HCT116 (cell line): ENCODE measurements around the gene WHRN. TPM values are rescaled to one million over a fixed set of nuclear protein-coding genes. Genes with fewer than 3 reads are reported as not detected.

Experiments used
- ATAC-seq: fragments of 200-7000 bp; cut with Tn5 transposase; 2 replicates; pipeline ENCODE4 v1.9.1; 2020; ENCODE audit warnings: mild to moderate bottlenecking, moderate library complexity
- BruUV-seq: library from RNA; stranded (reverse); fragments of 400-500 nt; replicated peaks from 2 replicates; lab custom pipeline; 2021; lab: Mats Ljungman, UMichigan
- CTCF ChIA-PET: fragments of 300-600 bp; sonication (Branson Sonifier 250); formaldehyde crosslinking; loops from one replicate; lab custom pipeline; 2021; ENCODE audit warnings: antibody characterized with exemption; lab: Charles Lee
- POLR2A ChIA-PET: fragments of 300-600, 350-600 bp; sonication (Branson Sonifier 250); formaldehyde crosslinking; loops from one replicate; lab custom pipeline; 2021; ENCODE audit warnings: antibody characterized with exemption; lab: Charles Lee
- RAD21 ChIA-PET, 2 experiments: fragments of 300-600 bp; sonication (Branson Sonifier 250); formaldehyde crosslinking; loops; one replicate each; lab custom pipeline; 2023; ENCODE audit warnings: low total read pairs in 2 of 2; ENCODE audit not compliant: uncharacterized antibody in 2 of 2, unreplicated experiment in 2 of 2, low non-redundant PET in 1 of 2; lab: Charles Lee
- DNase-seq: peaks from one replicate; pipeline ENCODE4 v3.0.0-alpha.2; 2010; ENCODE audit warnings: low read depth, low spot score
- H2AFZ ChIP-seq: fragments of 200-600 bp; shearing (Covaris generic), sonication (generic); 2 replicates; pipeline ENCODE4 v1.6.1; 2017; ENCODE audit warnings: low read depth, mixed run types, mixed read lengths, antibody characterized with exemption, low read length; ENCODE audit not compliant: poor library complexity, severe bottlenecking
- H3K27ac ChIP-seq: 2 replicates; pipeline ENCODE4 v1.5.1; 2012; ENCODE audit warnings: low read depth, low read length
- H3K27me3 ChIP-seq: fragments of 200-600 bp; sonication (generic); 2 replicates; pipeline ENCODE4 v1.6.1; 2016; ENCODE audit warnings: mixed run types, low read length, mixed read lengths; ENCODE audit not compliant: insufficient read depth
- H3K36me3 ChIP-seq, 2 experiments: fragments of 200-500 bp in 1 of 2; fragments of 200-600 bp in 1 of 2; sonication (Bioruptor generic) in 1 of 2; sonication (generic) in 1 of 2; 2 replicates each; pipeline versions ENCODE4 v1.5.1 to v1.6.1; 2014 to 2016; ENCODE audit warnings: low read length in 2 of 2, inconsistent platforms in 1 of 2, mixed read lengths in 1 of 2, mixed run types in 1 of 2; ENCODE audit not compliant: insufficient read depth in 2 of 2, control insufficient read depth in 1 of 2
- H3K4me1 ChIP-seq, 2 experiments: fragments of 200-600 bp in 1 of 2; sonication (generic) in 1 of 2; 2 replicates each; pipeline versions ENCODE4 v1.5.1 to v1.6.1; 2012 to 2017; ENCODE audit warnings: low read length in 2 of 2, inconsistent platforms in 1 of 2, mild to moderate bottlenecking in 1 of 2, mixed read lengths in 1 of 2, mixed run types in 1 of 2, moderate library complexity in 1 of 2; ENCODE audit not compliant: insufficient read depth in 2 of 2, control insufficient read depth in 1 of 2
- H3K4me2 ChIP-seq: fragments of 200-600 bp; sonication (generic); 2 replicates; pipeline ENCODE4 v1.6.1; 2017; ENCODE audit warnings: mixed run types, low read length, mixed read lengths
- H3K4me3 ChIP-seq, 2 experiments: fragments of 200-600 bp in 1 of 2; sonication (generic) in 1 of 2; replicated peaks in 1 of 2; 2 replicates each; pipeline ENCODE4 v1.5.1; 2011 to 2016; ENCODE audit warnings: low read length in 2 of 2, control low read depth in 1 of 2, low read depth in 1 of 2, mild to moderate bottlenecking in 1 of 2, mixed read lengths in 1 of 2, mixed run types in 1 of 2
- H3K79me2 ChIP-seq: fragments of 200-600 bp; sonication (generic); 2 replicates; pipeline ENCODE4 v1.6.1; 2017; ENCODE audit warnings: mild to moderate bottlenecking, mixed run types, low read length, moderate library complexity, mixed read lengths; ENCODE audit not compliant: insufficient read depth
- H3K9ac ChIP-seq: fragments of 200-600 bp; sonication (generic); 2 replicates; pipeline ENCODE4 v1.6.1; 2016; ENCODE audit warnings: low read length, mixed read lengths
- H3K9me2 ChIP-seq: fragments of 200-600 bp; sonication (generic), shearing (Covaris generic); 2 replicates; pipeline ENCODE4 v1.6.1; 2017; ENCODE audit warnings: mixed run types, mild to moderate bottlenecking, moderate library complexity; ENCODE audit not compliant: insufficient read depth
- H3K9me3 ChIP-seq, 2 experiments: fragments of 200-500 bp in 1 of 2; fragments of 200-600 bp in 1 of 2; sonication (Bioruptor generic) in 1 of 2; sonication (generic) in 1 of 2; 2 replicates each; pipeline ENCODE4 v1.6.1; 2014 to 2017; ENCODE audit warnings: low read length in 2 of 2, mixed read lengths in 2 of 2, inconsistent platforms in 1 of 2, low read depth in 1 of 2, mild to moderate bottlenecking in 1 of 2, mixed run types in 1 of 2, moderate library complexity in 1 of 2; ENCODE audit not compliant: control insufficient read depth in 1 of 2, insufficient read depth in 1 of 2
- H4K20me1 ChIP-seq: fragments of 200-600 bp; sonication (generic), shearing (Covaris generic); 2 replicates; pipeline ENCODE4 v1.6.1; 2017; ENCODE audit warnings: mixed run types, mild to moderate bottlenecking, moderate library complexity; ENCODE audit not compliant: insufficient read depth
- CBX3 ChIP-seq: IDR thresholded peaks from 2 replicates; pipeline ENCODE4 v1.6.1; 2012; ENCODE audit warnings: low read depth
- CEBPB ChIP-seq: IDR thresholded peaks from 2 replicates; pipeline ENCODE4 v1.6.1; 2012; ENCODE audit warnings: low read depth
- EGR1 ChIP-seq: IDR thresholded peaks from 2 replicates; pipeline ENCODE4 v1.6.1; 2012; ENCODE audit warnings: low read depth
- ELF1 ChIP-seq: IDR thresholded peaks from 2 replicates; pipeline ENCODE4 v1.6.1; 2012; ENCODE audit warnings: low read depth, borderline replicate concordance
- EZH2 ChIP-seq: fragments of 200-600 bp; sonication (generic); IDR thresholded peaks from 2 replicates; pipeline ENCODE4 v1.6.1; 2017; ENCODE audit warnings: antibody characterized with exemption, mixed run types
- FOSL1 ChIP-seq: IDR thresholded peaks from 2 replicates; pipeline ENCODE4 v1.6.1; 2012; ENCODE audit warnings: low read depth
- MAX ChIP-seq: IDR thresholded peaks from 2 replicates; pipeline ENCODE4 v1.6.1; 2012
- POLR2AphosphoS5 ChIP-seq: IDR thresholded peaks from 2 replicates; pipeline ENCODE4 v1.6.1; 2011; ENCODE audit warnings: mild to moderate bottlenecking, low read depth, low read length, moderate library complexity
- SIN3A ChIP-seq: IDR thresholded peaks from 2 replicates; pipeline ENCODE4 v1.6.1; 2012; ENCODE audit warnings: low read depth
- SRF ChIP-seq: IDR thresholded peaks from 2 replicates; pipeline ENCODE4 v1.6.1; 2012; ENCODE audit warnings: low read depth
- TCF7L2 ChIP-seq: IDR thresholded peaks from 2 replicates; pipeline ENCODE4 v1.7.0; 2011; ENCODE audit warnings: borderline replicate concordance, inconsistent platforms; ENCODE audit not compliant: insufficient read depth, insufficient read length; ENCODE audit errors: extremely low read depth
- intact Hi-C: fragments of 100-400 bp; cut with micrococcal nuclease; formaldehyde crosslinking; loops from 2 replicates; pipeline ENCODE4 v1.10.0; 2022
- total RNA-seq: library from RNA; stranded (reverse); gene quantifications from one replicate; pipeline ENCODE4 v1.2.1, GENCODE V29; 2021; ENCODE audit not compliant: unreplicated experiment
- TF ChIP-seq, protein P1 (sequence below): IDR thresholded peaks from 2 replicates; pipeline ENCODE4 v1.6.1; 2011; ENCODE audit warnings: mild to moderate bottlenecking, low read length, moderate library complexity; ENCODE audit not compliant: insufficient replicate concordance; ENCODE audit errors: extremely low read depth

The WHRN gene
- total RNA-seq, 1 experiment from 2014 or later = 12.8 TPM

DNA sequence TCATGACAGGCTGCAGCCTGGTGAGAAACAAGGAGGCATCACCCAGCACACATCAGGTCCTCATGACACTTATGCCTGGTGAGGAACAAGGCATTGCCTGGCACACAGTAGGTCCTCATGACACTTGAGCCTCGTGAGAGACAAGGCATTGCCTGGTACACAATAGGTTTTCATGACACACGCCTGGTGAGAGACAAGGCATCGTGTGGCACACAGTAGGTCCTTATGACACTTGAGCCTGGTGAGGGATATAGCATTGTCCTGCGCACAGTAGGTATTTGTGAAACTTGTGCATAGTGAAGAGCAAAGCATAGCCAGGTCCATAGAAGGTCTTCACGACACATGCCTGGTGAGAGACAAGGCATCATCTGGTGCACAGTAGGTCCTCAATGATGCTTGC lies 23.5 kb downstream of the WHRN start:
- no TSS peak for BruUV-seq
- Histone ChIP-seq H3K9ac (no peak overlapping the region), H3K27ac (no peak overlapping the region), H3K79me2 (no peaks in the 10 kb centered on the region)
- ATAC-seq (no peak), DNase-seq (no peak)
- TF ChIP-seq EZH2 (no peak), FOSL1 (no peak), EGR1 (no peak), MAX (no peak), ELF1 (no peak), TCF7L2 (no peak), SIN3A (no peak), CEBPB (no peak), SRF (no peak), CBX3 (no peak), POLR2AphosphoS5 (no peak)
- TF ChIP-seq, protein P1, sequence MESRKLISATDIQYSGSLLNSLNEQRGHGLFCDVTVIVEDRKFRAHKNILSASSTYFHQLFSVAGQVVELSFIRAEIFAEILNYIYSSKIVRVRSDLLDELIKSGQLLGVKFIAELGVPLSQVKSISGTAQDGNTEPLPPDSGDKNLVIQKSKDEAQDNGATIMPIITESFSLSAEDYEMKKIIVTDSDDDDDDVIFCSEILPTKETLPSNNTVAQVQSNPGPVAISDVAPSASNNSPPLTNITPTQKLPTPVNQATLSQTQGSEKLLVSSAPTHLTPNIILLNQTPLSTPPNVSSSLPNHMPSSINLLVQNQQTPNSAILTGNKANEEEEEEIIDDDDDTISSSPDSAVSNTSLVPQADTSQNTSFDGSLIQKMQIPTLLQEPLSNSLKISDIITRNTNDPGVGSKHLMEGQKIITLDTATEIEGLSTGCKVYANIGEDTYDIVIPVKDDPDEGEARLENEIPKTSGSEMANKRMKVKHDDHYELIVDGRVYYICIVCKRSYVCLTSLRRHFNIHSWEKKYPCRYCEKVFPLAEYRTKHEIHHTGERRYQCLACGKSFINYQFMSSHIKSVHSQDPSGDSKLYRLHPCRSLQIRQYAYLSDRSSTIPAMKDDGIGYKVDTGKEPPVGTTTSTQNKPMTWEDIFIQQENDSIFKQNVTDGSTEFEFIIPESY = no peak
- TF ChIP-seq, all 23 proteins: peak for 0
- H2AFZ ChIP-seq = no peak overlapping the region
- intact Hi-C loops = no loop called here
- H3K27me3 ChIP-seq = no peaks in the 10 kb centered on the region
- CTCF ChIA-PET = no interaction called here
- RAD21 ChIA-PET = no interaction called here
- no peaks in the 10 kb centered on the region for H3K36me3 ChIP-seq
- no peaks in the 10 kb centered on the region for H3K9me2 ChIP-seq
- peaks cover 19 to 30% of the 10 kb centered on the region in 2 experiments for H3K4me1 ChIP-seq
- no peaks in the 10 kb centered on the region for H3K9me3 ChIP-seq
- no peak overlapping the region for H3K4me3 ChIP-seq
- no peaks in the 10 kb centered on the region for H4K20me1 ChIP-seq
- POLR2A ChIA-PET = no interaction called here
- no peak overlapping the region for H3K4me2 ChIP-seq
